ENCODE results near the gene MID1.

The MID1 gene

GRCh38 chrX:10501611-10502010, 118.8 kb downstream of the MID1 start:
- Histone ChIP-seq H2AFZ (ENCODE audit: low read depth, low read length) (no peak overlapping the region), H3K9me3 (ENCODE audit: insufficient read depth, low read length, severe bottlenecking) (no peaks in the 10 kb centered on the region)
- ATAC-seq (ENCODE audit: insufficient read depth, low read depth) = no peak

DNA sequence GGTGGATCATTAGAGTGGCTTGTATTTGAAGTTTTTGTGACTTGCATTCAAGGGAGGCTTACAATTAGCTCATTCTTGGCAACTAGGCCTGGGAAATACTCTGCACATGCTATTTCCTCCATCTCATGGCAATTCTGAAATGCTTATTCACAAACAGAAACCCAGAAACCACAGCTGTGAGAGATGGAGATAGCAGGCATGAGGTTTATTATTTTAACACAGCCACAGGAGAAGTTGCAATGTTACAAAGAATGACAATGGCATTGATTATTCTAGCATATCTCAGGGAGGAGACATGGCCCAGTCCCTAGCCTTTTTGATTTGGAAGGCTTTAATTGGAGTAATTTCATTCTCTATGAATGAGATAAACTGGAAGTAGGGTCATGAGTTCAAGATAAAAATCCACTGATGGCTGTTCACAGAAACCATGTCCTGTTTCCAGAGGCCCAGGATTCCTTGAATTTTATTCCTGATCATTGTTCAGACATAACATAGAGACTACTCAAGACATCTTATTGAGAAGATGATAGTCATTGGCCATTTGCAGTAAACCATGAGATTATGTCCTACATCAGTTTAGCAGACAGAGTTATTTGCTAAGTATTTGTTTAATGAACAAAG, 123.9 kb downstream of the MID1 start:
- no peaks in the 10 kb centered on the region for H3K9me3 ChIP-seq (ENCODE audit: insufficient read depth, low read length, severe bottlenecking)
- H3K36me3 ChIP-seq (ENCODE audit: insufficient read depth, low read length) = no peaks in the 10 kb centered on the region
- no peak overlapping the region for H2AFZ ChIP-seq (ENCODE audit: low read depth, low read length)
- DNase-seq (no peak), ATAC-seq (ENCODE audit: insufficient read depth, low read depth) (no peak)
- H3K9ac ChIP-seq (ENCODE audit: low read depth, low read length) = no peak overlapping the region
- no peak overlapping the region for H3K27ac ChIP-seq (ENCODE audit: low read length)
- H3K27me3 ChIP-seq (ENCODE audit: insufficient read depth, low read length, poor library complexity) = no peaks in the 10 kb centered on the region
- no peaks in the 10 kb centered on the region for H4K20me1 ChIP-seq (ENCODE audit: insufficient read depth, low read length)
- H3K4me1 ChIP-seq (ENCODE audit: insufficient read depth, low read length) = no peaks in the 10 kb centered on the region
- H3K4me2 ChIP-seq (ENCODE audit: insufficient read depth, low read length) = no peak overlapping the region
- H3K79me2 ChIP-seq (ENCODE audit: insufficient read depth, low read length) = no peaks in the 10 kb centered on the region
- H3K4me3 ChIP-seq (ENCODE audit: low read depth in 1 of 2, low read length in 2 of 2) = no peak overlapping the region
- no peak for TF ChIP-seq EZH2 (IDR thresholded peaks at IDR 0.05; ENCODE audit: borderline replicate concordance, low read depth, low read length, severe bottlenecking)
- TF ChIP-seq, protein P1, sequence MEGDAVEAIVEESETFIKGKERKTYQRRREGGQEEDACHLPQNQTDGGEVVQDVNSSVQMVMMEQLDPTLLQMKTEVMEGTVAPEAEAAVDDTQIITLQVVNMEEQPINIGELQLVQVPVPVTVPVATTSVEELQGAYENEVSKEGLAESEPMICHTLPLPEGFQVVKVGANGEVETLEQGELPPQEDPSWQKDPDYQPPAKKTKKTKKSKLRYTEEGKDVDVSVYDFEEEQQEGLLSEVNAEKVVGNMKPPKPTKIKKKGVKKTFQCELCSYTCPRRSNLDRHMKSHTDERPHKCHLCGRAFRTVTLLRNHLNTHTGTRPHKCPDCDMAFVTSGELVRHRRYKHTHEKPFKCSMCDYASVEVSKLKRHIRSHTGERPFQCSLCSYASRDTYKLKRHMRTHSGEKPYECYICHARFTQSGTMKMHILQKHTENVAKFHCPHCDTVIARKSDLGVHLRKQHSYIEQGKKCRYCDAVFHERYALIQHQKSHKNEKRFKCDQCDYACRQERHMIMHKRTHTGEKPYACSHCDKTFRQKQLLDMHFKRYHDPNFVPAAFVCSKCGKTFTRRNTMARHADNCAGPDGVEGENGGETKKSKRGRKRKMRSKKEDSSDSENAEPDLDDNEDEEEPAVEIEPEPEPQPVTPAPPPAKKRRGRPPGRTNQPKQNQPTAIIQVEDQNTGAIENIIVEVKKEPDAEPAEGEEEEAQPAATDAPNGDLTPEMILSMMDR (IDR thresholded peaks at IDR 0.05; ENCODE audit: borderline replicate concordance, extremely low read depth, low read length, poor library complexity, severe bottlenecking) = no peak

More at GRCh38 chrX:10501611-10502010, 118.8 kb downstream of the MID1 start:
- Histone ChIP-seq H3K36me3 (ENCODE audit: insufficient read depth, low read length) (no peaks in the 10 kb centered on the region), H3K9ac (ENCODE audit: low read depth, low read length) (no peak overlapping the region), H4K20me1 (ENCODE audit: insufficient read depth, low read length) (no peaks in the 10 kb centered on the region), H3K79me2 (ENCODE audit: insufficient read depth, low read length) (no peaks in the 10 kb centered on the region), H3K27ac (ENCODE audit: low read length) (no peak overlapping the region), H3K4me2 (ENCODE audit: insufficient read depth, low read length) (no peak overlapping the region), H3K27me3 (ENCODE audit: insufficient read depth, low read length, poor library complexity) (no peaks in the 10 kb centered on the region), H3K4me1 (ENCODE audit: insufficient read depth, low read length) (no peaks in the 10 kb centered on the region), H3K4me3 (ENCODE audit: low read depth in 1 of 2, low read length in 2 of 2) (no peak overlapping the region)
- TF ChIP-seq EZH2 (IDR thresholded peaks at IDR 0.05; ENCODE audit: borderline replicate concordance, low read depth, low read length, severe bottlenecking) = no peak
- TF ChIP-seq, protein P1 (IDR thresholded peaks at IDR 0.05; ENCODE audit: borderline replicate concordance, extremely low read depth, low read length, poor library complexity, severe bottlenecking) = no peak
- DNase-seq = no peak

GRCh38 chrX:10495677-10496076, 124.7 kb downstream of the MID1 start:
- no peaks in the 10 kb centered on the region for H3K4me1 ChIP-seq (ENCODE audit: insufficient read depth, low read length)
- H3K27me3 ChIP-seq (ENCODE audit: insufficient read depth, low read length, poor library complexity) = no peaks in the 10 kb centered on the region
- no peak for DNase-seq
- H3K79me2 ChIP-seq (ENCODE audit: insufficient read depth, low read length) = no peaks in the 10 kb centered on the region
- H3K9ac ChIP-seq (ENCODE audit: low read depth, low read length) = no peak overlapping the region
- no peak overlapping the region for H3K4me3 ChIP-seq (ENCODE audit: low read depth in 1 of 2, low read length in 2 of 2)
- ATAC-seq (ENCODE audit: insufficient read depth, low read depth) = no peak
- no peak overlapping the region for H2AFZ ChIP-seq (ENCODE audit: low read depth, low read length)
- H3K36me3 ChIP-seq (ENCODE audit: insufficient read depth, low read length) = no peaks in the 10 kb centered on the region
- no peaks in the 10 kb centered on the region for H3K9me3 ChIP-seq (ENCODE audit: insufficient read depth, low read length, severe bottlenecking)
- no peaks in the 10 kb centered on the region for H4K20me1 ChIP-seq (ENCODE audit: insufficient read depth, low read length)
- H3K27ac ChIP-seq (ENCODE audit: low read length) = no peak overlapping the region
- TF ChIP-seq, protein P1 (IDR thresholded peaks at IDR 0.05; ENCODE audit: borderline replicate concordance, extremely low read depth, low read length, poor library complexity, severe bottlenecking) = no peak
- TF ChIP-seq EZH2 (IDR thresholded peaks at IDR 0.05; ENCODE audit: borderline replicate concordance, low read depth, low read length, severe bottlenecking) = no peak
- no peak overlapping the region for H3K4me2 ChIP-seq (ENCODE audit: insufficient read depth, low read length)
